Neural cell (in vitro differentiated cells): ENCODE measurements around the gene ERP27. TPM values are rescaled to one million over a fixed set of nuclear protein-coding genes. Genes with fewer than 3 reads are reported as not detected.

Experiments
- H2AFZ ChIP-seq: fragments of 200-600, 300-800 bp; sonication (generic), shearing (Covaris generic); 2 replicates; pipeline ENCODE4 v1.6.0; 2014; ENCODE audit warnings: low read depth, mild to moderate bottlenecking, antibody characterized with exemption, low read length, moderate library complexity
- H3F3A ChIP-seq: fragments of 200-600 bp; shearing (Covaris generic); 2 replicates; pipeline ENCODE4 v1.6.1; 2016; ENCODE audit warnings: mild to moderate bottlenecking, moderate library complexity, mixed read lengths, antibody characterized with exemption, low read length; ENCODE audit not compliant: insufficient read depth, poor library complexity, severe bottlenecking
- H3K27ac ChIP-seq: fragments of 200-600, 300-800 bp; sonication (generic), shearing (Covaris generic); 2 replicates; pipeline ENCODE4 v1.5.1; 2014; ENCODE audit warnings: mild to moderate bottlenecking, low read length, moderate library complexity
- H3K27me3 ChIP-seq: fragments of 300-800, 200-600 bp; sonication (generic), shearing (Covaris generic); 2 replicates; pipeline ENCODE4 v1.6.0; 2014; ENCODE audit warnings: mild to moderate bottlenecking, low read depth, low read length, moderate library complexity; ENCODE audit not compliant: insufficient read depth
- H3K36me3 ChIP-seq: fragments of 300-800, 200-600 bp; sonication (generic), shearing (Covaris generic); 2 replicates; pipeline ENCODE4 v1.5.1; 2014; ENCODE audit warnings: mild to moderate bottlenecking, antibody characterized with exemption, low read length, moderate library complexity; ENCODE audit not compliant: insufficient read depth
- H3K4me2 ChIP-seq: fragments of 300-800, 200-600 bp; sonication (generic), shearing (Covaris generic); 2 replicates; pipeline ENCODE4 v1.6.0; 2014; ENCODE audit warnings: mild to moderate bottlenecking, low read length
- H3K4me3 ChIP-seq: fragments of 300-800, 200-600 bp; sonication (generic), shearing (Covaris generic); 2 replicates; pipeline ENCODE4 v1.5.1; 2014; ENCODE audit warnings: mild to moderate bottlenecking, low read length, moderate library complexity
- H3K79me2 ChIP-seq: fragments of 200-600 bp; shearing (Covaris generic); replicated peaks from 2 replicates; pipeline ENCODE4 v1.6.0; 2014; ENCODE audit warnings: mild to moderate bottlenecking, low read length, moderate library complexity; ENCODE audit not compliant: insufficient read depth
- H3K9ac ChIP-seq: fragments of 300-800, 200-600 bp; sonication (generic), shearing (Covaris generic); 2 replicates; pipeline ENCODE4 v1.6.1; 2016; ENCODE audit warnings: mild to moderate bottlenecking, low read length, mixed read lengths
- H3K9me2 ChIP-seq: fragments of 200-600 bp; shearing (Covaris generic); 2 replicates; pipeline ENCODE4 v1.6.1; 2016; ENCODE audit warnings: mild to moderate bottlenecking, low read length, mixed read lengths; ENCODE audit not compliant: insufficient read depth
- H3K9me3 ChIP-seq: fragments of 200-600, 300-800 bp; sonication (generic), shearing (Covaris generic); 2 replicates; pipeline ENCODE4 v1.6.1; 2016; ENCODE audit warnings: mild to moderate bottlenecking, mixed run types, low read length, moderate library complexity, mixed read lengths
- H4K20me1 ChIP-seq: fragments of 200-600 bp; shearing (Covaris generic); 2 replicates; pipeline ENCODE4 v1.6.1; 2016; ENCODE audit warnings: mild to moderate bottlenecking, mixed run types; ENCODE audit not compliant: insufficient read depth
- CTCF ChIP-seq: fragments of 450-650 bp; IDR thresholded peaks from 2 replicates; pipeline ENCODE4 v1.5.1; 2014; ENCODE audit warnings: antibody characterized with exemption, mild to moderate bottlenecking, moderate library complexity; ENCODE audit not compliant: poor library complexity, severe bottlenecking
- EP300 ChIP-seq: fragments of 450-650 bp; conservative IDR thresholded peaks from 2 replicates; pipeline ENCODE4 v1.6.1; 2014; ENCODE audit warnings: antibody characterized with exemption, mild to moderate bottlenecking, moderate library complexity; ENCODE audit not compliant: poor library complexity, severe bottlenecking
- EZH2 ChIP-seq: fragments of 200-600, 300-800 bp; shearing (Covaris generic), sonication (generic); IDR thresholded peaks from 2 replicates; pipeline ENCODE4 v1.6.1; 2014; ENCODE audit warnings: antibody characterized with exemption, low read length, borderline replicate concordance, mild to moderate bottlenecking; ENCODE audit not compliant: insufficient read depth, poor library complexity, severe bottlenecking
- MXI1 ChIP-seq: fragments of 450-650 bp; conservative IDR thresholded peaks from 2 replicates; pipeline ENCODE4 v1.6.1; 2014; ENCODE audit warnings: antibody characterized with exemption, mild to moderate bottlenecking; ENCODE audit not compliant: poor library complexity, severe bottlenecking
- POLR2AphosphoS5 ChIP-seq: IDR thresholded peaks from 2 replicates; pipeline ENCODE4 v1.6.1; 2012
- RAD21 ChIP-seq: fragments of 450-650 bp; conservative IDR thresholded peaks from 2 replicates; pipeline ENCODE4 v1.6.1; 2014; ENCODE audit warnings: antibody characterized with exemption, mild to moderate bottlenecking, moderate library complexity
- REST ChIP-seq: IDR thresholded peaks from 2 replicates; pipeline ENCODE4 v1.6.1; 2012; ENCODE audit warnings: borderline replicate concordance
- SMC3 ChIP-seq: fragments of 450-650 bp; conservative IDR thresholded peaks from 2 replicates; pipeline ENCODE4 v1.6.1; 2014; ENCODE audit warnings: antibody characterized with exemption, mild to moderate bottlenecking, moderate library complexity; ENCODE audit not compliant: poor library complexity
- TAF1 ChIP-seq: IDR thresholded peaks from 2 replicates; pipeline ENCODE4 v1.6.1; 2012; ENCODE audit warnings: low read depth
- polyA plus RNA-seq: library from polyadenylated mRNA; depleted of rRNA; stranded (reverse); fragments of >200 nt; gene quantifications from 2 replicates; pipeline ENCODE4 v1.2.3, GENCODE V29; 2014

Gene ERP27
- polyA plus RNA-seq, 1 donor from 2014 or later = not detected

- no peak overlapping the region for H3K9ac ChIP-seq
- H3K4me2 ChIP-seq = no peak overlapping the region
- H4K20me1 ChIP-seq = no peaks in the 10 kb centered on the region
- no peaks in the 10 kb centered on the region for H3K36me3 ChIP-seq
- H3F3A ChIP-seq = no peaks in the 10 kb centered on the region
- no peak overlapping the region for H3K4me3 ChIP-seq
- no peaks in the 10 kb centered on the region for H3K79me2 ChIP-seq
- H3K9me3 ChIP-seq = no peaks in the 10 kb centered on the region
- no peaks in the 10 kb centered on the region for H3K9me2 ChIP-seq
- TF ChIP-seq SMC3 (no peak), MXI1 (no peak), REST (no peak), TAF1 (no peak), RAD21 (no peak), CTCF (no peak), EP300 (no peak), POLR2AphosphoS5 (no peak), EZH2 (no peak)
- no peak overlapping the region for H3K27ac ChIP-seq
- no peak overlapping the region for H2AFZ ChIP-seq
- H3K27me3 ChIP-seq = no peaks in the 10 kb centered on the region
Observed at GRCh38 chr12:14974633-14975032, 36.3 kb upstream of the ERP27 start.

- H3K4me3 ChIP-seq = no peak within 1 kb of the TSS
- H3K27ac ChIP-seq = no peak within 1 kb of the TSS
- no peaks in the 10 kb centered on the region for H4K20me1 ChIP-seq
- no peak within 1 kb of the TSS for H3K4me2 ChIP-seq
- TF ChIP-seq REST (no peak), EP300 (no peak), CTCF (no peak), TAF1 (no peak), EZH2 (no peak), RAD21 (no peak), SMC3 (no peak), MXI1 (no peak), POLR2AphosphoS5 (no peak)
- H3K9ac ChIP-seq = no peak within 1 kb of the TSS
- no peaks in the 10 kb centered on the region for H3K9me3 ChIP-seq
- no peaks in the 10 kb centered on the region for H3K9me2 ChIP-seq
- no peaks in the 10 kb centered on the region for H3F3A ChIP-seq
- no peaks in the 10 kb centered on the region for H3K36me3 ChIP-seq
- no peak within 1 kb of the TSS for H2AFZ ChIP-seq
- H3K79me2 ChIP-seq = no peaks in the 10 kb centered on the region
- H3K27me3 ChIP-seq = no peaks in the 10 kb centered on the region
Observed at GRCh38 chr12:14972816-14973215, 34.5 kb upstream of the ERP27 start, which contains the start of gene PDE6H. Gene PDE6H (plus strand): TSS chr12:14973042. CDS start chr12:14978013, 4,971 bp downstream.
